HG03439 (cell line): ENCODE results near the gene QPRT.
"Not testable (repeated sequence)": the region's sequence is repeated elsewhere in the genome, so short reads cannot be mapped to it uniquely, and the experiment has no call there.

Experiments
- ATAC-seq: cut with Tn5 transposase; IDR thresholded peaks from one replicate; pipeline ENCODE4 v1.9.1; 2021; ENCODE audit warnings: mild to moderate bottlenecking, moderate library complexity; ENCODE audit not compliant: unreplicated experiment

The QPRT gene

DNA sequence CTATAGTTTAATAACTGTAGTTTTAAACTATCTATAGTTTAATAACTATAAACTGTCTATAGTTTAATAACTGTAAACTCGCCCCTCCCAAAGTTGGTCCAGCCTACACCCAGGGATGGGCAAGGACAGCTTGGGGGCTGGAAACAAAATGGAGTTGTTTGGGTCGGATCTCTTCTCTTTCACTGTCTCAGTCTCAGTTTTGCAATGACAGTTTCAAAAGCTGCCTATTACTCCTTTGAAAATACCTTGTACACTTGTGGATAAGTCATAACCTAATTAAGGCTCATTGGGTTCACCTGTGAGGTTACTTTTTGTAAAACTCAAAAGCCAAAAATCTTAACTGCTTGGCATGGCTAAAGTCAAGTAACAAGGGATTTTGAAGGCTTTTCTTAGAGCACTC lies 35.4 kb downstream of the QPRT start:
- ATAC-seq: no peak

DNA sequence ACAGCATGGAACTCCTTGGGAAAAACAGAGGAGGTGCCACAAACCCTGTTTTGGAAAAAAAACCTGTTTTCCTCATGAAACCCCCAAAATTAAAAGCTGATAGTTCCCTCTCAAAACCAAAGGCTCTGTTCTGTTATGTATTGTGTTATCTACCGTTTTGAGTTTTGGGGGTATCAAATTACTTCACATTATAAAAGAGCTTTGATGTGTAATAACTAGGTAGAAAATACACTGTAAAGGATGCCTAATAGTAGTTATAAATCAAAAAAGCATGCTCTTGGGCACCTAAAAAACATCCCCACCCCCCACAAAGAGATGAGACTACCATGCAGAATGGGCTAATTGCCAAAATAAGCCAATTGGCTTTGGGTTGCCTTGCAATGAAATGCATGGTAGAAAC lies 36.0 kb downstream of the QPRT start:
- ATAC-seq: no peak

DNA sequence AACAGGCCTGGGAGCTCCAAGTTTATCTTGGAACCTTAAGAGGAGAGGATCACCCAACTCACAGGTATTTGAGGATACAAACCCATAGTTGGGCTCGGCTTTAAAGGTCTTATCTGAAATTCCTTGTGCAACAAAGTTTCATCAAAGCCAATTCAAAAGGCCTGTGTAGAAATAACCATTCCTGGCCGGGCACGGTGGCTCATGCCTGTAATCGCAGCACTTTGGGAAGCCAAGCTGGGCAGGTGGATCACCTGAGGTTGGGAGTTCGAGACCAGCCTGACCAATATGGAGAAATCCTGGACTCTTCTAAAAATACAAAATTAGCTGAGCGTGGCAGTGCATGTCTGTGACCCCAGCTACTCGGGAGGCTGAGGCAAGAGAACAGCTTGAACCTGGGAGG lies 38.1 kb downstream of the QPRT start:
- no peak for ATAC-seq

DNA sequence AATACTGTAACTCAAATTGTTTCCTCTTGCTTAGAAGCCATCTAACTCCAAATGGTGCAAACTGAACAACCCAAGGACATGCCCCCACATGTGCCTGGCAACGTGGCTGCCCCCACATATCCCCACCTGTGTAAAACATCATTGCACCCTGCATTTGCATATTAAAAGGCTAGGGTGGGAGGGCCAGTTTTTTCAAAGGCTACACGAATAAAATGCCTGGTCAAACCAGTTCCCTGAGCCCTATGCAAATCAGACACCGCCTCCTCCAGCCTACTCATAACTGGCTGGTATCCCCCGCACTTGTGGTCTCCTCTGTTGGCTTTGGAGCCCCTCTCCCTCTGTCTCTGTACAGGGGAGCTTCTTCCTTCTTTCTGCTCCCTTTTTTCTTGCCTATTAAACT lies 40.1 kb downstream of the QPRT start:
- ATAC-seq: no peak

DNA sequence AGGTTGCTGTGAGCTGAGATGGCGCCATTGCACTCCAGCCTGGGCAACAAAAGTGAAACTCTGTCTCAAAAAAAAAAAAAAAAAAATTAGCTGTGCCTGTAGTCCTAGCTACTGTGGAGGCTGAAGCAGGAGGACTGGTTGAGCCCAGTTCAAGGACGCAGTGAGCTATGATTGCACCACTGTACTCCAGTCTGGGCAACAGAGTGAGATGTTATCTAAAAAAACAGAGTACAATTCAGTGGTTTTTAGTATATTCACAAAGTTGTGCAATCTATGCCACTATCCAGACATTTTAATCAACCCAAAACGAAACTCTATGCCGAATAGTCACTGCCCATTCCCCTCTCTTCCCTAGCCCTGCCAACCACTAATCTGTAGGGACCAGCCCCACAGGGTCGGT lies 41.7 kb downstream of the QPRT start:
- no peak for ATAC-seq

DNA sequence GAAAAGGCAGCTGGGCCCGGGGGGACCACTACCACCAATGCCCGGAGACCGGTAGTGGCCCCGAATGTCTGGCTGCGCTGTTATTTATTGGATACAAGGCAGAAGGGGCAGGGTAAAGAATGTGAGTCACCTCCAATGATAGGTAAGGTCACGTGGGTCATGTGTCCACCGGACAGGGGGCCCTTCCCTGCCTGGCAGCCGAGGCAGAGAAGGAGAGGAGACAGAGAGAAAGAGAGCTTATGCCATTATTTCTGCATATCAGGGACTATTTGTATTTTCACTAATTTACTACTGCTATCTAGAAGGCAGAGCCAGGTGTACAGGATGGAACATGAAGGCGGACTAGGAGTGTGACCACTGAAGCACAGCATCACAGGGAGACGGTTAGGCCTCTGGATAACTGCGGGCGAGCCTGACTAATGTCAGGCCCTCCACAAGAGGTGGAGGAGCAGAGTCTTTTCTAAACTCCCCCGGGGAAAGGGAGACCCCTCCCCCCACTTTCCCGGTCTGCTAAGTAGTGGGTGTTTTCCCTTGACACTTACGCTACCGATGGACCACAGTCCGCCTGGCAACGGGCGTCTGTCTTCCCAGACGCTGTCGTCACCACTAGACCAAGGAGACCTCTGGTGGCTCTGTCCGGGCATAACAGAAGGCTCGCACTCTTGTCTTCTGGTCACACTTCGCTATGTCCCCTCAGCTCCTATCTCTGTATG lies 42.3 kb downstream of the QPRT start:
- not testable (repeated sequence) for ATAC-seq

DNA sequence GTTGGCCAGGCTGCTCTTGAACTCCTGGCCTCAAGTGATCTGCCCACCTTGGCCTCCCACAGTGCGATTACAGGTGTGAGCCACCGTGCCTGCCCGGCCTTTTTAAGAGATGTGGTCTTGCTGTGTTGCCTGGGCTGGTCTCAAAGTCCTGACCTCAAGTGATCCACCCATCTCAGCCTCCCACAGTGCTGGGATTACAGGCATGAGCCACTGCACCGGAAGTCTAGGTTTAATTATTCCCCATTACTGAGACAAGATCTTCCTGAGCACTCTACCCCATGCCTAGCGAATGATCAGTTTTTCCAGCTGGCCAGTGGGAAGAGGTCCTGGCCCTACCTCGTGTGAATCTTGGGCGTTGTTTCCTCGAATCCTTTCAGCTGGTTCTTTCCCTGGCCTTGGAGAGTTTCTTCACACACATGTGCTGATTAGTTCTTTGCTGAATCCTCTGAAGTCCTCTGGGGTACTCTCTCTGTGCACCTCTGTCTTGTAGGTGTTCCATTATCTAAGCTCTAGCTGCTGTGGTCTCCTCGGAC lies 47.9 kb downstream of the QPRT start:
- no peak for ATAC-seq

DNA sequence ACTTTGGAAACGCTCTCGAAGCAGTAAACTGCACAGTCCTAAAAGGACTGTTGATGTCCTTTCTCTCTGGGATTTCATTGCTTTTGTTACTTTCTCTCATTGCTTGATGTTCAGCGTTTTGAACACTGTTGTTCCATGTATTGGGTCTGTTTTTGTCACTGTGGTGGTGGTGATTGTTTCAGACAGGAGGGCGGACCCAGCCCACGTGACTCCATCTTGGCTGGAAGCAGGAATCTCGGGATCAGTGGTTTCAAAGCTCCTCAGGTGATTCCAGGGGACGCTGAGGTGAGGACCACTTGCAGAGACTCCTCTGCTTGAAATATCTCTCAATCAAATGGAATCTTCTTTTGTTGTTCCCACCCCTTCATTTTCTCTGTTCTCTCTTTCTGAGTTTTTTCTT lies 48.5 kb downstream of the QPRT start:
- no peak for ATAC-seq

DNA sequence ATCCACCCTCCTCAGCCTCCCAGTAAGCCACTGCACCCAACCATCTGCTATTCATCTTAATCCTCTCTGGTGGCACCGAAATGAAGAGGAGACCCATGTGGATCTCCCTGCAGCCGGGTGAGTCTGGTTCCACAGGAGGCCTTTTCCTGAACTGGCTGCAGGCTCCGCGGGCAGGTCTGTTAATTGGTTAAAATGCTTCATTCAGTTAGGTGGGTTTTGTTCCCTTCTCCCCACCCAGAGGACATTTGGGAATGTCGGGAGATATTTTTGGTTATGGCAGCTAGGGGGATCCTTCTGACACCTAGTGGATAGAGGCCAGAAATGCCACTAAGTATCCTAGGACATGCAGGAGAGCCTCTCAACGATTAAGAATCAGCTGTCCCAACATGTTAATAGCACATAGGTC lies 50.1 kb downstream of the QPRT start:
- no peak for ATAC-seq

DNA sequence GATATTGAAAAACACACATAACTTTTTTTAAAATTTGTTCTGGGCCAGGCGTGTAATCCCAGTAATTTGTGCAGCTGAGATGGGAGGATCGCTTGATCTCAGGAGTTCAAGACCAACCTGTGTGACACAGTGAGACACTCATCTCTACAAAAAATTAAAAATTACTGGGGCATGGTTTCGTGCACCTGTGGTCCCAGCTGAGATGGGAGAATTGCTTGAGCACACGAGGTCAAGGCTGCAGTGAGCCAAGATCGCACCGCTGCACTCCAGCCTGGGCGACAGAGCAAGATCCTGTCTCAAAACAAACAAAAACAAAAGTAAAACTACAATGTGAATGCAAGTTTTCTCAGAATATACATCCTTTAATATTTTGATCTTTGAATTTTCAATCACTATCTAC lies 51.7 kb downstream of the QPRT start:
- ATAC-seq: no peak

DNA sequence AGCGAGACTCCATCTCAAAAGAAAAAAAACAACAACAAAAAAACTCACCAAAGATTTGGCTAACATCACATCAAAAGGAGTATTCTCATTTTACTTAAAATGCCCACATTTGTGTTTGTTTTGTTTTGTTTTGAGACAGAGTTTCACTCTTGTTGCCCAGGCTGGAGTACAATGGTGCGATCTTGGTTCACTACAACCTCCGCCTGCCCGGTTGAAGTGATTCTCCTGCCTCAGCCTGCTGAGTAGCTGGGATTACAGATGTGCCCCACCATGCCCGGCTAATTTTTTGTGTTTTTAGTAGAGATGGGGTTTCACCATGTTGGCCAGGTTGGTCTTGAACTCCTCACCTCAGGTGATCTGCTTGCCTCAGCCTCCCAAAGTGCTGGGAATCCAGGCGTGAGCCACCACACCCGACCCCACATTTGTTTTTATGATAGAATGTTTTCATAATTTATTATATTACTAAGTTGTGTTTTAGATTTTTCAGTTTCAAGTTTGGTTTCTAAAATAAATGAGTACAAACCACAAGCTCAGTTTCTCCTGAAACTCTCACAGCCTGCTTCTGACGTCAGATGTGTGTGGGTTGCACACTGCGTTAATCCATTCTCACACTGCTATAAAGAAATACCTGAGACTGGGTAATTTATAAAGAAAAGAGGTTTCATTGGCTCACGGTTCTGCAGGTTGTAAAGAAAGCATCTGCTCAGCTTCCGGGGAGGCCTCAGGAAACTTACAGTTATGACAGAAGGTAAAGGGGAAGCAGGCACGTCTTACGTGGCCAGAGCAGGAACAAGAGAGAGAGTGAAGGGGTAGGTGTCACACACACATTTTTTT lies 53.0 kb downstream of the QPRT start:
- ATAC-seq: not testable (repeated sequence)

DNA sequence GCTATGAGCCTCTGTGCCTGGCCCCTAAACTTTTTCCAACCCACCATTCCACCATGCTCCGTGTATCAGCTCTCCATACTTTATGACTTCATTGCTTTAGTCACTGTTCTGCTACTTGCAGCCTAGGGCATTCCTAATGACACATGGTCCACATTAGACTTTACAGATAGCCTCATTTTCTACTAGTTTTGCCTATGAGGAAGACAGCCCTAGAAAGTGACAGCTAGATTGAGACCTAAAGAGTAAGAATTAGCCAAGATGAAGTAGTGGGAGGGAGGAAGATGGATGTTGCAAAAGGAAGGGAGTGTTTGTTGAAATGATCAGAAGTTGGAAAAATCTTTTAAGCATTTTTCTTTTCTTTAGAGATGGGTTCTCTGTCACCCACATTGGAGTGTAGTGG lies 55.8 kb downstream of the QPRT start:
- no peak for ATAC-seq

DNA sequence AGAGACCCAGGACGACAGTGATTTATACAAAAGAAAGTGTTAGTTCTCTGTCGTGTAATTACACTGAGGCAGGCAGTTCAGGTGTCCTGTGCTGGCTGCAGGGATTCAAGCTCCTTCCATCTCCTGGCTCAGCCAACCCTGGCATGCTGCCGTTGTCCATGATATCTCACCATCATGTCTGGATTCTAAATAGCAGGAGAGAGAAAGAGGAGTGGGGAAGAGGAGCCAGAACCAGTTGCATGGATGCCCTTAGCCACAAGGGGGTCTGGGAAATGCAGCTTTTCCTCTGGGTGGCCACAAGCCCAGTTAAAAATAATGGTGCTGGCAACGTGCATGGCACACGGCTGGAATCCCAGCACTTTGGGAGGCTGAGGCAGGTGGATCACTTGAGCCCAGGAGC lies 57.1 kb downstream of the QPRT start:
- no peak for ATAC-seq

DNA sequence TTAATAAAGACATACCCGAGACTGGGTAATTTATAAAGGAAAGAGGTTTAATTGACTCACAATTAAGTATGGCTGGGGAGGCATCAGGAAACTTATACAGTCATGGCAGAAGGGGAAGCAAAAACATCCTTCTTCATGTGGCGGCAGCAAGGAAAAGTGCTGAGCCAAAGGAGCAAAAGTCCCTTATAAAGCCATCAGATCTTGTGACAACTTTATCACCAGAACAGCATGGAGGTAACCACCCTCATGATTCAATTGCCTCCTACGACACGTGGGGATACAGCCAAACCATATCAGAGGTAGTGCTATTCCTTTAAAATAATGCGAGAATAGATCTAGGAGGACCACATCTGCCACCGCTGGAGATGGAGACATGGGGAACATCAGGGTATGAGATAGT lies 57.8 kb downstream of the QPRT start:
- no peak for ATAC-seq

DNA sequence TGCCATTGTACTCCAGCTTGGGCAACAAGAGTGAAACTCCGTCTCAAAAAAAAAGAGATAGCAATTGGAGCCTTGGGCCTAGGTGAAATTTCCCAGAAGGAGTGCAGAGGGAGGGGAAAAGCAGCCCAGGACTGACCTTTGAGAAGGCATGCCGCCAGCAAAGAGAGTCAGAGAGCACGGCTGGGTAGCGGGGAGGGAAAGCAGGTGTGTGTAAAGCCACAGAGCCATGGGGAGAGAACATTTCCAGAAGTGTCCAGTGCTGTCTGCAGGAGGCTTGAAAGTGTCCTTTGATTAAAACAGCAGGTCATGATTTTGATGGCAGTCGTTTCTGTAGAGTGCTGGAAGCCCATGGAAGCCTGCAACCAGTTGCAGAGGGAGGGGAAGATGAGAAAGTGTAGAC lies 58.7 kb downstream of the QPRT start:
- ATAC-seq: no peak

DNA sequence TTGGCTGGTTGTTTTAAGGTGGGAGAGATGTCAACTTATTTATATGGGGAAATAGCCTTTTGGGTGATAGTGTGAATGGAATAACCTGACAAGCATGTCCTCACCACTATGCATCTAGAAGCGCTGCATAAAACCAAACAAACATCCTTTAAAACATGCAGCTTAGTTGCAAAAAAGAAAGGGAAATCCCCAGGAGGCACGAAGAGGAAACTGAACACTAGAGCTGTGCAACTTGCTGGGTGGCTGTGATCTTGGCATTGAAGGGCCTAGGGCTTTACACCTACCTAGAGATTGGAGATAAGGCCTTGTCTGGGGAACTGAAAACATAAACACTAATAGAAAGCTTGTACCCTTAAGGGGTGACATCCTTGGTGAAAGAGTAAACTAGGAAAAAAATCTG lies 59.5 kb downstream of the QPRT start:
- no peak for ATAC-seq

DNA sequence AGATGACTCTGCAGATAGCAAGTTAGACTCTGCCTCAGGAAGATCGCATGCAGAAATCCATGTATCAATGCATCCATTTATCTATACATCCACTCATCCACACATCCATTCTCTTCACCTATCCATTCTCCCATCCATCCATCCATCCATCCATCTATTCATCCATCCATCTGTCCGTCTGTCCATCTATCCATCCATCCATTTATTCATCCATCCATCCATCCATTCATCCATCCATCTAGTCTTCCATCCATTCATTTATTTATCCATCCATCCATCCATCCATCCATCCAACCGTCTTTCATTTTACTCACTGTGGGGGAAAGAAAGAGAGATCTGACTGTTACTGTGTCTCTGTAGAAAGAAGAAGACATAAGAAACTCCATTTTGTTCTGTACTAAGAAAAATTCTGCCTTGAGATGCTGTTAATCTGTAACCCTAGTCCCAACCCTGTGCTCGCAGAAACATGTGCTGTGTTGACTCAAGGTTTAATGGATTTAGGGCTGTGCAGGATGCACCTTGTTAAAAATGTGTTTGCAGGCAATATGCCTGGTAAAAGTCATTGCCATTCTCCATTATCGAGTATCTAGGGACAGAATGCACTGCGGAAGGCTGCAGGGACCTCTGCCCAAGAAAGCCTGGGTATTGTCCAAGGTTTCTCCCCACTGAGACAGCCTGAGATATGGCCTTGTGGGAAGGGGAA lies 61.1 kb downstream of the QPRT start:
- not testable (repeated sequence) for ATAC-seq

DNA sequence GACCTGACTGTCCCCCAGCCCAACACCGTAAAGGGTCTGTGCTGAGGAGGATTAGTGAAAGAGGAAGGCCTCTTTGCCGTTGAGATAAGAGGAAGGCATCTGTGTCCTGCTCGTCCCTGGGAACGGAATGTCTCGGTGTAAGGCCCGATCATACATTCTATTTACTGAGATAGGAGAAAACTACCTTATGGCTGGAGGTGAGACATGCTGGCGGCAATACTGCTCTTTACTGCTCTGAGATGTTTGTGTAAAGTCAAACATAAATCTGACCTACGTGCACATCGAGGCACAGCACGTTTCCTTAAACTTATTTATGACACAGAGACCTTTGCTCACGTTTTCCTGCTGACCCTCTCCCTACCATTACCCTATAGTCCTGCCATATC lies 61.6 kb downstream of the QPRT start:
- ATAC-seq: not testable (repeated sequence)

DNA sequence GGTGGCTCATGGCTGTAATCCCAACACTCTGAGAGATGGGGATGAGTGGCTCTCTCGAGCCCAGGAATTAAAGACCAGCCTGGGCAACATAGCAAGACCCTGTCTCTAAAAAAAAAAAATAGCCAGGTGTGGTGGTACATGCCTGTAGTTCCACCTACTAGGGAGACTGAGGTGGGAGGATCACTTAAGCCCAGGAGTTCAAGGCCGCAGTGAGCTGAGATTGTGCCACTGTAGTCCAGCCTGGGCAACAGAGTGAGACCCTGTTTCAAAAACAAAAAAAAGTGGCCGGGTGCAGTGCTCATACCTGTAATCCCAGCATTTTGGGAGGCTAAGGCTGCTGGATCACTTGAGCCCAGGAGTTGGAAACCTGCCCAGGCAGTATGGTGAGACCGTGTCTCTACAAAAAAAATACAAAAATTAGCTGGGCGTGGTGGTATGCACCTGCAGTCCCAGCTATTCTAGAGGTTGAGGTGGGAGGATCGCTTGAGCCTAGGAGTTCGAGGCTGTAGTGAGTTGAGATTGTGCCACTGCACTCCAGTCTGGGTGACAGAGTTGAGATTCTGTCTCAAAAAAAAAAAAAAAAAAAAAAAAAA lies 63.8 kb downstream of the QPRT start:
- ATAC-seq: no peak

DNA sequence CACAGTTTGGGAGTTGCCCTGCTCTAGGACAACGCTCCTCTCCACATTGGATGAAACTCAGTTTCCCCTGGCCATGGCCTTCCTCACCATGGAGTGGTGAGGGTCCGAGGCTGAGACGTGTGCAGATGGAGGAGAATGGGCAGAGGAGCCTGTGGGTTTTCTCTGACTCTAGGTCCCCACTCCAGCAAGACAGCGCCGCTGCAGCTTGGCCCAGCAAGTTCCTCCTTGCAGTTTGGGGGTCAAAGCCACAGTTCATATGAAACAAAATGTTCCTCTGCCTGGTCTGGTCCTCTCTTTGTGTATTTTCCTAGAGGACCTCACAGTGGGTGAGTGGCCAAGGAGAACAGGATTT lies 64.5 kb downstream of the QPRT start:
- ATAC-seq: no peak

DNA sequence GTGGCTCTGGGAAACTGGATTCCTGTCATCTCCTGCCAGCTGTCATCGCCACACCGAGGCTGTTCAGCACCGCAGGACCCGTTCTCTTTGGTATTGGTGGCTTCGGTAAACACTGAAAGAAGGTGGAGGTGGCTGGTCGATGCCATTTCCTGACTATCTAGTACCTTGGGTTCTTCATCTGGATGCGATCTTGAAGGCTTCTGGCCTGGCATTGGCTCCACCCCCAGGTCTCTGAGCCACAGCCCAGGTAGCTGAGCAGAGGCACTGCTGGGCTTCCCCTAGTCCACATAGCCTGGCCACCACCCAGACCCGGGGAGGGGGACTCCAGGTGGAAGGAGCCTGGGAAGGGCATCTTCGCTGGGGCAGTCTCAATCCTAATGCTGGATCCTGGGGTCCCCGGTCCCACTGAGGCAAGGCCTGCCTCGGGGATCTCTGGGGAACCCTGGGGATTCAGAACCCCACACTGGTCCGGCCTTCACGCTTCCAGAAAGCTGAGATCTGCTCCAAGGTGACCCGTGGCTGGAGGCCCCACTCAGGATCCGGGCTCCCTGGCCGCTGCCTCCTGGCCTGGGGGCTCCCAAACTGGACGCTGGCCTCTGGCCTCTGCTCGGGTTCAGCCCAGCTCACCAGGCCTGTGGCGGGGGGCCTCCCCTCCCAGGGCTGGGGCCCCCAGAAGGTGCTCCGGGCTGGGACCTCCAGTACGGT lies 65.0 kb downstream of the QPRT start:
- ATAC-seq: no peak
